HG03432 (cell line): ENCODE data around the gene PMEPA1.

Source experiments
- ATAC-seq: cut with Tn5 transposase; IDR thresholded peaks from one replicate; pipeline ENCODE4 v1.9.1; 2021; ENCODE audit warnings: mild to moderate bottlenecking, moderate library complexity; ENCODE audit not compliant: unreplicated experiment

The PMEPA1 gene

GRCh38 chr20:57663681-57664451, 45.9 kb downstream of the PMEPA1 start:
- no peak for ATAC-seq

- no peak for ATAC-seq
These were observed 46.6 kb downstream of the PMEPA1 start for GRCh38 chr20:57663241-57663640.

GRCh38 chr20:57662456-57663240, 47.2 kb downstream of the PMEPA1 start:
- no peak for ATAC-seq

- ATAC-seq: no peak
These were observed 47.9 kb downstream of the PMEPA1 start for GRCh38 chr20:57661746-57662455.

- ATAC-seq: no peak
These were observed 48.7 kb downstream of the PMEPA1 start for GRCh38 chr20:57660922-57661745.

GRCh38 chr20:57660181-57660921, 49.5 kb downstream of the PMEPA1 start:
- no peak for ATAC-seq

GRCh38 chr20:57659517-57660180, 50.2 kb downstream of the PMEPA1 start:
- no peak for ATAC-seq

GRCh38 chr20:57658833-57659516, 50.8 kb downstream of the PMEPA1 start:
- ATAC-seq: no peak

- no peak for ATAC-seq
These were observed 51.4 kb downstream of the PMEPA1 start for GRCh38 chr20:57658447-57658832.

- ATAC-seq: no peak
These were observed 52.0 kb downstream of the PMEPA1 start for GRCh38 chr20:57657535-57658446.

- ATAC-seq: no peak
These were observed 52.8 kb downstream of the PMEPA1 start for GRCh38 chr20:57656821-57657534.

- no peak for ATAC-seq
These were observed 53.5 kb downstream of the PMEPA1 start for GRCh38 chr20:57656252-57656820.

GRCh38 chr20:57655809-57656155, 54.0 kb downstream of the PMEPA1 start:
- no peak for ATAC-seq

- no peak for ATAC-seq
These were observed 54.6 kb downstream of the PMEPA1 start for GRCh38 chr20:57654998-57655808.

GRCh38 chr20:57654363-57654997, 55.3 kb downstream of the PMEPA1 start:
- no peak for ATAC-seq

- no peak for ATAC-seq
These were observed 55.9 kb downstream of the PMEPA1 start for GRCh38 chr20:57653910-57654309.
